K562 (cell line): ENCODE results near the gene GNG7. TPM values are rescaled to one million over a fixed set of nuclear protein-coding genes. Genes with fewer than 3 reads are reported as not detected.

Experiments
- HOXB6 ChIP-seq: fragments of 250-450 bp; sonication (Bioruptor Pico); IDR thresholded peaks from 2 replicates; pipeline ENCODE4 v1.5.1; 2022; ENCODE audit warnings: mild to moderate bottlenecking, borderline replicate concordance
- MEIS2 ChIP-seq: fragments of 450-650 bp; IDR thresholded peaks from 2 replicates; pipeline ENCODE4 v1.6.1; 2014; ENCODE audit warnings: mild to moderate bottlenecking; ENCODE audit not compliant: partially characterized antibody
- RAD21 ChIP-seq, 2 experiments: fragments of 250-450 bp in 1 of 2; fragments of 450-650 bp in 1 of 2; sonication (Bioruptor Pico) in 1 of 2; formaldehyde crosslinking in 1 of 2; IDR thresholded peaks in 1 of 2; conservative IDR thresholded peaks in 1 of 2; 2 replicates each; pipeline versions ENCODE4 v1.4.0 to v1.8.0; 2020 to 2022; ENCODE audit warnings: mild to moderate bottlenecking in 2 of 2, moderate library complexity in 1 of 2
- RBBP5 ChIP-seq: fragments of 200-600 bp; sonication (generic); IDR thresholded peaks from 2 replicates; pipeline ENCODE4 v1.6.1; 2012; ENCODE audit warnings: borderline replicate concordance, mild to moderate bottlenecking, low read length, control low read depth, inconsistent platforms; ENCODE audit not compliant: insufficient read depth, poor library complexity, severe bottlenecking
- TBL1XR1 ChIP-seq, 2 experiments: IDR thresholded peaks; 2 replicates each; pipeline ENCODE4 v1.6.1; 2012; ENCODE audit warnings: improper control_type of control experiment in 2 of 2, low read length in 2 of 2, mild to moderate bottlenecking in 1 of 2
- ZNF408 ChIP-seq: fragments of 250-450 bp; sonication (Bioruptor Pico); IDR thresholded peaks from 2 replicates; pipeline ENCODE4 v1.4.0; 2020; ENCODE audit warnings: low read depth, mild to moderate bottlenecking, moderate library complexity
- polyA plus RNA-seq, 8 experiments: library from polyadenylated mRNA; depleted of rRNA in 4 of 8; stranded (reverse) in 5 of 8; unstranded in 3 of 8; fragments of >200 nt; fragmentation: Nextera tagmentation in 2 of 8; fragmentation: Illumina TruSeq in 1 of 8; extraction: Ambion mirVana in 2 of 8; extraction: Trizol in 1 of 8; gene quantifications; 2 replicates each; pipeline versions ENCODE4 v1.2.1 to v1.2.3, GENCODE V29; 2011 to 2014; ENCODE audit warnings: inconsistent platforms in 1 of 8, missing spikeins in 1 of 8
- total RNA-seq, 7 experiments: library from RNA; depleted of rRNA in 6 of 7; stranded (reverse); fragments of >200 nt in 6 of 7; fragmentation: Illumina TruSeq in 2 of 7; extraction: Trizol in 2 of 7; gene quantifications; 2 replicates each; pipeline versions ENCODE4 v1.2.1 to v1.2.3, GENCODE V29; 2011 to 2021; ENCODE audit warnings: low replicate concordance in 1 of 7
- TF ChIP-seq, protein P1 (sequence below): sonication (generic); formaldehyde crosslinking; IDR thresholded peaks from 2 replicates; pipeline ENCODE4 v1.8.1; 2023; ENCODE audit warnings: mild to moderate bottlenecking, missing genetic modification reagents
- TF ChIP-seq, protein P2 (sequence below): fragments of 250-450 bp; sonication (Bioruptor Pico); IDR thresholded peaks from 2 replicates; pipeline ENCODE4 v1.8.0; 2021; ENCODE audit warnings: mild to moderate bottlenecking, moderate library complexity
- TF ChIP-seq, protein P3 (sequence below): sonication (generic); formaldehyde crosslinking; IDR thresholded peaks from 2 replicates; pipeline ENCODE4 v1.8.0; 2022; ENCODE audit warnings: missing genetic modification reagents, mild to moderate bottlenecking, moderate library complexity, borderline replicate concordance
- TF ChIP-seq, protein P4 (sequence below), 2 experiments: fragments of 250-450 bp in 1 of 2; fragments of 450-650 bp in 1 of 2; sonication (Bioruptor Pico) in 1 of 2; IDR thresholded peaks; 2 replicates each; pipeline versions ENCODE4 v1.6.1 to v1.8.0; 2016 to 2021; ENCODE audit warnings: mild to moderate bottlenecking in 2 of 2, moderate library complexity in 2 of 2, missing compliant biosample characterization in 1 of 2, missing genetic modification characterization in 1 of 2
- TF ChIP-seq, protein P5 (sequence below): sonication (generic); formaldehyde crosslinking; IDR thresholded peaks from 2 replicates; pipeline ENCODE4 v1.9.0; 2022; ENCODE audit warnings: mild to moderate bottlenecking, missing genetic modification reagents

GNG7 gene
- total and polyA plus RNA-seq, 9 of the 15 experiments (the other 6 are each of a cell fraction or from before 2014, with no cell fraction given), result 0.01 to 0.20 (median 0.06) TPM; not detected in 1

DNA sequence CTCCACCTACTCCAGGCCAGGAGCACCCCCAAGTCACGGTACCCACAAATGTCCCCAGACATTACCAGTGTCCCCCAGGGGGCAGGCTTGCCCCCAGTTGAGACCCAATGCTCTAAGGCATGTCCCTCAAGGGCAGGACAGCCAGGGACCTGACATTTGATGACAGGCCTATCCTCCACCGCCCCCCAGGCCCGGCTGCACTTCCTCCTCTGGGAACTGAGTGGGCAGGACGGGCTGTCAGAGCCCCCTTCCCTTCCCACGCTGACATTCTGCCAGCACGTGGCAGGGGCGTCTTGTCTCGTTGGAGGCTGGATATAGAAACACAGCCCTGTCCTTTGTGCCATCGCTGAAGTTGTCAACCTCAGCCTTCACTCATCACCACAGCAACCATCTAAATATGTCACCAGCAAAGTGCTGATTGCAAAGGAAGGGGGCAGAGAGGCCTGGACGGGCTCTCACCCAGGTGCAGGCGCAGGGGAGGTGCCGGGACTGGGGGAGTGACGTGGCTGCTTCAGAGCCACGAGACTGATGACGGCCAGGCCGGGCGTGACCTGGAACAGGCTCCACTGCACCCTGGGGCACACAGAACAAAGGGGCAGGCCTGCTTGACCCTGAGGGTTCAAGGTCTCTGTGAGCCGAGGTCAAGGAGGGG, 38.4 kb downstream of the GNG7 start (continued):
- no peak for TF ChIP-seq RBBP5
- peak in 1 of 2 experiments; percentile 40; a peak in 2 of 4 replicates for TF ChIP-seq RAD21 (CRISPR knock-in tag; conservative IDR thresholded peaks at IDR 0.05 in 1 of 2, IDR thresholded peaks at IDR 0.05 in 1 of 2)
- no peak for TF ChIP-seq HOXB6 (CRISPR knock-in tag)
- no peak for TF ChIP-seq TBL1XR1 (IDR thresholded peaks at IDR 0.05; ENCODE audit: low read length in 2 of 2)
- peak; percentile 69 for TF ChIP-seq MEIS2
- no peak for TF ChIP-seq ZNF408 (CRISPR knock-in tag)
- TF ChIP-seq, protein P1, sequence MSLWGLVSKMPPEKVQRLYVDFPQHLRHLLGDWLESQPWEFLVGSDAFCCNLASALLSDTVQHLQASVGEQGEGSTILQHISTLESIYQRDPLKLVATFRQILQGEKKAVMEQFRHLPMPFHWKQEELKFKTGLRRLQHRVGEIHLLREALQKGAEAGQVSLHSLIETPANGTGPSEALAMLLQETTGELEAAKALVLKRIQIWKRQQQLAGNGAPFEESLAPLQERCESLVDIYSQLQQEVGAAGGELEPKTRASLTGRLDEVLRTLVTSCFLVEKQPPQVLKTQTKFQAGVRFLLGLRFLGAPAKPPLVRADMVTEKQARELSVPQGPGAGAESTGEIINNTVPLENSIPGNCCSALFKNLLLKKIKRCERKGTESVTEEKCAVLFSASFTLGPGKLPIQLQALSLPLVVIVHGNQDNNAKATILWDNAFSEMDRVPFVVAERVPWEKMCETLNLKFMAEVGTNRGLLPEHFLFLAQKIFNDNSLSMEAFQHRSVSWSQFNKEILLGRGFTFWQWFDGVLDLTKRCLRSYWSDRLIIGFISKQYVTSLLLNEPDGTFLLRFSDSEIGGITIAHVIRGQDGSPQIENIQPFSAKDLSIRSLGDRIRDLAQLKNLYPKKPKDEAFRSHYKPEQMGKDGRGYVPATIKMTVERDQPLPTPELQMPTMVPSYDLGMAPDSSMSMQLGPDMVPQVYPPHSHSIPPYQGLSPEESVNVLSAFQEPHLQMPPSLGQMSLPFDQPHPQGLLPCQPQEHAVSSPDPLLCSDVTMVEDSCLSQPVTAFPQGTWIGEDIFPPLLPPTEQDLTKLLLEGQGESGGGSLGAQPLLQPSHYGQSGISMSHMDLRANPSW (CRISPR knock-in tag), result no peak
- TF ChIP-seq, protein P2, sequence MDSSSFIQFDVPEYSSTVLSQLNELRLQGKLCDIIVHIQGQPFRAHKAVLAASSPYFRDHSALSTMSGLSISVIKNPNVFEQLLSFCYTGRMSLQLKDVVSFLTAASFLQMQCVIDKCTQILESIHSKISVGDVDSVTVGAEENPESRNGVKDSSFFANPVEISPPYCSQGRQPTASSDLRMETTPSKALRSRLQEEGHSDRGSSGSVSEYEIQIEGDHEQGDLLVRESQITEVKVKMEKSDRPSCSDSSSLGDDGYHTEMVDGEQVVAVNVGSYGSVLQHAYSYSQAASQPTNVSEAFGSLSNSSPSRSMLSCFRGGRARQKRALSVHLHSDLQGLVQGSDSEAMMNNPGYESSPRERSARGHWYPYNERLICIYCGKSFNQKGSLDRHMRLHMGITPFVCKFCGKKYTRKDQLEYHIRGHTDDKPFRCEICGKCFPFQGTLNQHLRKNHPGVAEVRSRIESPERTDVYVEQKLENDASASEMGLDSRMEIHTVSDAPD (CRISPR knock-in tag), result no peak
- TF ChIP-seq, protein P3, sequence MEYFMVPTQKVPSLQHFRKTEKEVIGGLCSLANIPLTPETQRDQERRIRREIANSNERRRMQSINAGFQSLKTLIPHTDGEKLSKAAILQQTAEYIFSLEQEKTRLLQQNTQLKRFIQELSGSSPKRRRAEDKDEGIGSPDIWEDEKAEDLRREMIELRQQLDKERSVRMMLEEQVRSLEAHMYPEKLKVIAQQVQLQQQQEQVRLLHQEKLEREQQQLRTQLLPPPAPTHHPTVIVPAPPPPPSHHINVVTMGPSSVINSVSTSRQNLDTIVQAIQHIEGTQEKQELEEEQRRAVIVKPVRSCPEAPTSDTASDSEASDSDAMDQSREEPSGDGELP, result no peak
- TF ChIP-seq, protein P4, sequence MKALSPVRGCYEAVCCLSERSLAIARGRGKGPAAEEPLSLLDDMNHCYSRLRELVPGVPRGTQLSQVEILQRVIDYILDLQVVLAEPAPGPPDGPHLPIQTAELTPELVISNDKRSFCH (CRISPR knock-in tag; IDR thresholded peaks at IDR 0.05), result no peak
- TF ChIP-seq, protein P4 (tag; IDR thresholded peaks at IDR 0.05), result no peak
- TF ChIP-seq, protein P5, sequence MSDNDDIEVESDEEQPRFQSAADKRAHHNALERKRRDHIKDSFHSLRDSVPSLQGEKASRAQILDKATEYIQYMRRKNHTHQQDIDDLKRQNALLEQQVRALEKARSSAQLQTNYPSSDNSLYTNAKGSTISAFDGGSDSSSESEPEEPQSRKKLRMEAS (CRISPR knock-in tag), result peak; percentile 12; the same call in 1 of the 2 replicates
